Neuronal stem cell (in vitro differentiated cells): ENCODE measurements around the gene SMYD3.
A peak's percentile ranks its signal among the peaks of the same experiment; 100 is the strongest.

Source experiments
- DNase-seq: peaks from one replicate; pipeline ENCODE4 v3.0.0-alpha.2; 2013; ENCODE audit warnings: low spot score
- H2AFZ ChIP-seq: one replicate; pipeline ENCODE4 v1.6.1; 2013; ENCODE audit warnings: mild to moderate bottlenecking, low read length, inconsistent platforms
- H2AK5ac ChIP-seq: 2 replicates; pipeline ENCODE4 v1.6.1; 2013; ENCODE audit warnings: low read depth, mild to moderate bottlenecking, inconsistent platforms, low read length, moderate library complexity, mixed read lengths
- H2BK120ac ChIP-seq: 2 replicates; pipeline ENCODE4 v1.6.1; 2013; ENCODE audit warnings: low read depth, mild to moderate bottlenecking, inconsistent platforms, low read length, moderate library complexity, mixed read lengths
- H2BK12ac ChIP-seq: one replicate; pipeline ENCODE4 v1.6.1; 2013; ENCODE audit warnings: low read length, inconsistent platforms
- H2BK15ac ChIP-seq: 2 replicates; pipeline ENCODE4 v1.6.1; 2013; ENCODE audit warnings: mild to moderate bottlenecking, low read length, inconsistent platforms, mixed read lengths
- H2BK5ac ChIP-seq: one replicate; pipeline ENCODE4 v1.6.1; 2013; ENCODE audit warnings: inconsistent platforms, mild to moderate bottlenecking, low read length, moderate library complexity
- H3K14ac ChIP-seq: one replicate; pipeline ENCODE4 v1.6.1; 2013; ENCODE audit warnings: low read length, inconsistent platforms
- H3K18ac ChIP-seq: 2 replicates; pipeline ENCODE4 v1.6.1; 2013; ENCODE audit warnings: low read length, inconsistent platforms
- H3K23ac ChIP-seq: 2 replicates; pipeline ENCODE4 v1.6.1; 2013; ENCODE audit warnings: low read depth, mild to moderate bottlenecking, mixed read lengths, low read length, inconsistent platforms; ENCODE audit not compliant: poor library complexity
- H3K27ac ChIP-seq: replicated peaks from 3 replicates; pipeline ENCODE4 v1.5.1; 2013; ENCODE audit warnings: low read length, inconsistent platforms
- H3K27me3 ChIP-seq, 3 experiments: 2 replicates each; pipeline ENCODE4 v1.6.1; 2013; ENCODE audit warnings: low read length in 3 of 3, mild to moderate bottlenecking in 2 of 3, inconsistent platforms in 1 of 3, low read depth in 1 of 3, mixed read lengths in 1 of 3, moderate library complexity in 1 of 3; ENCODE audit not compliant: control insufficient read depth in 3 of 3, insufficient read depth in 3 of 3
- H3K36me3 ChIP-seq, 2 donors: replicated peaks in 1 of 2; 2 replicates each; pipeline ENCODE4 v1.6.1; 2013; ENCODE audit warnings: low read length in 2 of 2; ENCODE audit not compliant: control insufficient read depth in 2 of 2, insufficient read depth in 2 of 2
- H3K4ac ChIP-seq: 2 replicates; pipeline ENCODE4 v1.6.1; 2013; ENCODE audit warnings: inconsistent platforms, mild to moderate bottlenecking, low read length, moderate library complexity
- H3K4me1 ChIP-seq, 2 donors: 1 replicate in 1 of 2; 2 replicates in 1 of 2; pipeline ENCODE4 v1.6.1; 2013; ENCODE audit warnings: low read length in 2 of 2, low read depth in 1 of 2; ENCODE audit not compliant: control insufficient read depth in 2 of 2, insufficient read depth in 1 of 2
- H3K4me2 ChIP-seq: one replicate; pipeline ENCODE4 v1.6.1; 2013; ENCODE audit warnings: mild to moderate bottlenecking, low read length, inconsistent platforms; ENCODE audit not compliant: insufficient read depth, poor library complexity, severe bottlenecking
- H3K4me3 ChIP-seq, 2 donors: 2 replicates each; pipeline ENCODE4 v1.5.1; 2013; ENCODE audit warnings: low read length in 2 of 2, mild to moderate bottlenecking in 2 of 2, inconsistent platforms in 1 of 2, moderate library complexity in 1 of 2
- H3K79me1 ChIP-seq: one replicate; pipeline ENCODE4 v1.6.1; 2013; ENCODE audit warnings: low read depth, mild to moderate bottlenecking, inconsistent platforms, low read length, moderate library complexity
- H3K9ac ChIP-seq: one replicate; pipeline ENCODE4 v1.6.1; 2013; ENCODE audit warnings: mild to moderate bottlenecking, low read depth, low read length, inconsistent platforms; ENCODE audit not compliant: poor library complexity
- H3K9me3 ChIP-seq, 2 donors: replicated peaks in 1 of 2; 2 replicates each; pipeline versions ENCODE3 to v1.6.1; 2013; ENCODE audit warnings: low read length in 2 of 2, mild to moderate bottlenecking in 2 of 2, inconsistent platforms in 1 of 2, low read depth in 1 of 2, mixed read lengths in 1 of 2, moderate library complexity in 1 of 2; ENCODE audit not compliant: control insufficient read depth in 2 of 2, insufficient read depth in 1 of 2
- H4K8ac ChIP-seq: one replicate; pipeline ENCODE4 v1.6.1; 2013; ENCODE audit warnings: low read depth, mild to moderate bottlenecking, inconsistent platforms, low read length, moderate library complexity
- H4K91ac ChIP-seq: one replicate; pipeline ENCODE4 v1.6.1; 2013; ENCODE audit warnings: low read length, low read depth, mild to moderate bottlenecking, inconsistent platforms; ENCODE audit not compliant: poor library complexity
- WGBS, 2 donors: extraction: QIAGEN DNeasy Blood & Tissue Kit; methylation state at CpG; one replicate each; pipeline ENCODE4 v1.1.7; 2013; ENCODE audit warnings: missing lambda C conversion rate in 2 of 2, mixed read lengths in 1 of 2; ENCODE audit not compliant: insufficient read length in 2 of 2, insufficient replicate concordance in 1 of 2; ENCODE audit errors: extremely low coverage in 2 of 2; 5-methylcytosine and 5-hydroxymethylcytosine counted together

SMYD3 gene

GRCh38 chr1:245832771-245833527 lies 674.1 kb downstream of the SMYD3 start:
- WGBS, 2 donors = no CpG with 5 or more reads among the region's 7 CpGs
- Histone ChIP-seq H2AK5ac (no peak overlapping the region), H3K27ac (no peak overlapping the region)

GRCh38 chr1:245831518-245831917 lies 675.6 kb downstream of the SMYD3 start:
- Histone ChIP-seq H3K79me1 (no peaks in the 10 kb centered on the region), H3K23ac (no peak overlapping the region), H3K4me2 (no peak overlapping the region), H3K14ac (no peak overlapping the region), H2AK5ac (no peak overlapping the region), H3K36me3 (no peaks in the 10 kb centered on the region), H2BK15ac (no peak overlapping the region), H3K4ac (no peak overlapping the region), H3K27me3 (no peaks in the 10 kb centered on the region), H2BK5ac (no peak overlapping the region), H3K18ac (no peak overlapping the region), H3K27ac (no peak overlapping the region), H3K4me3 (no peak overlapping the region), H4K91ac (no peak overlapping the region), H2AFZ (no peak overlapping the region), H2BK12ac (no peak overlapping the region), H3K4me1 (peaks cover 2 to 12% of the 10 kb centered on the region in 2 donors), H3K9me3 (no peaks in the 10 kb centered on the region), H4K8ac (no peak overlapping the region), H2BK120ac (no peak overlapping the region), H3K9ac (no peak overlapping the region)
- DNase-seq = no peak
- WGBS, 2 donors = no CpG with 5 or more reads among the region's 9 CpGs

More at GRCh38 chr1:245832771-245833527, 674.1 kb downstream of the SMYD3 start:
- DNase-seq = no peak
- Histone ChIP-seq H3K27me3 (no peaks in the 10 kb centered on the region), H3K79me1 (no peaks in the 10 kb centered on the region), H3K36me3 (no peaks in the 10 kb centered on the region), H4K91ac (no peak overlapping the region), H2BK120ac (no peak overlapping the region), H3K4me1 (peaks cover 4 to 16% of the 10 kb centered on the region in 2 donors), H4K8ac (no peak overlapping the region), H3K4me2 (no peak overlapping the region), H2BK12ac (no peak overlapping the region), H2BK15ac (no peak overlapping the region), H3K18ac (no peak overlapping the region), H3K9me3 (no peaks in the 10 kb centered on the region), H3K14ac (no peak overlapping the region), H3K4ac (no peak overlapping the region), H3K9ac (no peak overlapping the region), H3K23ac (no peak overlapping the region), H2BK5ac (no peak overlapping the region), H3K4me3 (no peak overlapping the region), H2AFZ (peak overlapping the region; percentile 78)

DNA sequence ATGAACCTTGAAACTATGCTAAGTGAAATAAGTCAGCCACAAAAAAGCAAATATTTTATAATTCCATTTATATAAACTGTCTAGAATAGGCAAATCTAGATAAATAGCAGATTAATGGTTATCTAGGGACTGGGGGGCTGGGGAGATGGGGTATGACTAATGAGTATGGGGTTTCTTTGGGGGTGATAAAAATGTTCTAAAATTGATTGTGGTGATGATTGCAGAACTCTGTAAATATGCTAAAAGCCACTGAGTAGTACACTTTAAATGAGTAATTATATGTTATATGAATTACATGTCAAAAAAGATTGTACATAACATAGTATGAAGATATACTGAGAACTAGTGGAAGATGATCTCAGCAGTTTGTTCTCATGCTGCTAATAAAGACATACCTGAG lies 677.3 kb downstream of the SMYD3 start:
- DNase-seq = no peak
- Histone ChIP-seq H2BK12ac (no peak overlapping the region), H2AFZ (no peak overlapping the region), H3K36me3 (no peaks in the 10 kb centered on the region), H3K4me1 (peaks cover 2 to 12% of the 10 kb centered on the region in 2 donors), H3K4ac (no peak overlapping the region), H2BK5ac (no peak overlapping the region), H3K4me2 (no peak overlapping the region), H3K9ac (no peak overlapping the region), H3K9me3 (no peaks in the 10 kb centered on the region), H2BK120ac (no peak overlapping the region), H4K91ac (no peak overlapping the region), H2AK5ac (no peak overlapping the region), H2BK15ac (no peak overlapping the region), H3K27ac (no peak overlapping the region), H3K14ac (no peak overlapping the region), H3K79me1 (no peaks in the 10 kb centered on the region), H3K18ac (no peak overlapping the region), H3K27me3 (no peaks in the 10 kb centered on the region), H3K4me3 (no peak overlapping the region), H4K8ac (no peak overlapping the region), H3K23ac (no peak overlapping the region)

- Histone ChIP-seq H3K27ac (no peak overlapping the region), H3K4me2 (no peak overlapping the region), H4K8ac (no peak overlapping the region), H2BK12ac (no peak overlapping the region), H3K4me1 (peaks cover 2 to 9% of the 10 kb centered on the region in 2 donors), H3K9me3 (no peaks in the 10 kb centered on the region), H3K9ac (no peak overlapping the region), H3K36me3 (no peaks in the 10 kb centered on the region), H3K27me3 (no peaks in the 10 kb centered on the region), H3K4ac (no peak overlapping the region), H3K23ac (no peak overlapping the region), H2AFZ (no peak overlapping the region), H3K79me1 (no peaks in the 10 kb centered on the region), H2BK5ac (no peak overlapping the region), H2AK5ac (no peak overlapping the region), H4K91ac (no peak overlapping the region), H2BK120ac (no peak overlapping the region), H3K4me3 (no peak overlapping the region), H3K14ac (no peak overlapping the region), H3K18ac (no peak overlapping the region), H2BK15ac (no peak overlapping the region)
- no peak for DNase-seq
- no CpG with 5 or more reads among the region's 3 CpGs for WGBS, 2 donors
These were observed 677.9 kb downstream of the SMYD3 start for GRCh38 chr1:245829194-245829593.
